Measurements from ENCODE around the gene DIS3L2.
"Not testable (repeated sequence)": the region's sequence is repeated elsewhere in the genome, so short reads cannot be mapped to it uniquely, and the experiment has no call there.

The DIS3L2 gene

DNA sequence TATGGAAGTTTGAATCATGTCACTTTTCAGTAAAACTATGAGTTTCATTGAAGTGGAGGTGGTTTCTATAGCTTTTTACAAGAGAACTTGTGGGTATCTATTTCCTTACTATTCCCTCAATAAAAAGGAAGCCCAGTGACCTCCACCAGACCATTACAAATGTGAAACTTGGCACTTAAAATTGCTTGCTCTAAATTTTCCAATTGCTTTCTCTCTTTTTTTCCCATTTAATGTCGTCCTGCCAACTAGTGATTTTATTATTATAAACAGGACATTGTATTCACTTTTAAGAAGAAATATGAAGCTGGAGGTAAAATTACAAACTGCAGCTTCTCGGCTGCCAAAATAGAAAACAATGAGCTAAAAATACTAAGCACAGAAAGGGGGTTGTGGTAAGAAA lies 208.9 kb downstream of the DIS3L2 start:
- no peak for DNase-seq (ENCODE audit: low read depth in 2 of 3, low spot score in 2 of 3)

DNA sequence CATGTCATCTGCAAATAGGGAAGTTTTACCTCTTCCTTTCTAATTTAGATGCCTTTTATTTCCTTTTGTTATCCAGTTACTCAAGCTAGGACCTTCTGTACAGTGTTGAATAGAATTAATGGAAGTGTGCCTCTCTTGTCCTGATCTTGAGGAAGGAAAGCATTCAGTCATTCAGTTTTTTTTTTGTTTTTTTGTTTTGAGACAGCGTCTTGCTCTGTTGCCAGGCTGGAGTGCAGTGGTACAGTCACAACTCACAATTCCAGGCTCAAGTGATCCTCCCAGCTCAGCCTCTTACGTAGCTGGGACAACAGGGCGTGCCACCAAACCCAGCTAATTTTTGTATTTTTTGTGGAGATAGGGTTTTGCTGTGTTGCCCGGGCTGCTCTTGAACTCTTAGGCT lies 213.1 kb downstream of the DIS3L2 start:
- no peak for DNase-seq (ENCODE audit: low read depth in 2 of 3, low spot score in 2 of 3)

GRCh38 chr2:232176587-232176986 lies 215.1 kb downstream of the DIS3L2 start:
- not testable (repeated sequence) for DNase-seq (ENCODE audit: low read depth in 2 of 3, low spot score in 2 of 3)

DNA sequence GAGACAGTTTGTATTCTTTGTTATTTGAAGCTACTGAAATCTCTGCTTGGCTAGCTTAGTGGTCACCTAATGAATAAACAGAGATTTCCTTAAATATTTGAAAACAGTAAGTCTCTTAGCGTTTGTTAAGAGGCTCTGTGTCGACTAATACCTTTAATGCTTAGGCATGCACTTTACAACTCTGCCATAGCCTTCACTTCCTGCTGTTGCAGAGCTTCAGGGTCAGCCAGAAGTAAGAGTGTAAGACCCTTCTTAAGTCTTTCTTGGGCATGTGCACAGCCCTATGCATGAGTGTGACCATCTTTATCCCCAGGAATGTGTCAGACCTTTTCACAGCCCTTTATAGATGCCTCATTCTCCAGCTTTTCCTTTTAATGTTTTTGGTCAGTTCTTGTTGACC lies 221.8 kb downstream of the DIS3L2 start:
- no peak for DNase-seq (ENCODE audit: low read depth in 2 of 3, low spot score in 2 of 3)

DNA sequence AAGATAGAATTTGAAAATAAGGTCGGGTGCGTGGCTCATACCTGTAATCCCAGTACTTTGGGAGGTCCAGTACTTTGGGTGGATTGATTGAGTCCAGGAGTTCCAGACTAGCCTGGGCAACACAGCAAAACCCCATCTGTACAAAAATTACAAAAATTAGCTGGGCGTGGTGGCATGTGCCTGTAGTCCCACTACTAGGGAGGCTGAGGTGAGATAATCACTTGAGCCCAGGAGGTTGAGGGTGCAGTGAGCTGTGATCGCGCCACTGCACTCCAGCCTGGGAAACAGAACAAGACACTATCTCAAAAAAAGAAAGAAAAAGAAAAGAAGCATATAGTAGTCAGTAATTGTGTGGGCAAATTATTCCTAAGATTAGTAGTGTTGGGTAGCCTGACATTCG lies 222.8 kb downstream of the DIS3L2 start:
- DNase-seq (ENCODE audit: low read depth in 2 of 3, low spot score in 2 of 3) = no peak

DNA sequence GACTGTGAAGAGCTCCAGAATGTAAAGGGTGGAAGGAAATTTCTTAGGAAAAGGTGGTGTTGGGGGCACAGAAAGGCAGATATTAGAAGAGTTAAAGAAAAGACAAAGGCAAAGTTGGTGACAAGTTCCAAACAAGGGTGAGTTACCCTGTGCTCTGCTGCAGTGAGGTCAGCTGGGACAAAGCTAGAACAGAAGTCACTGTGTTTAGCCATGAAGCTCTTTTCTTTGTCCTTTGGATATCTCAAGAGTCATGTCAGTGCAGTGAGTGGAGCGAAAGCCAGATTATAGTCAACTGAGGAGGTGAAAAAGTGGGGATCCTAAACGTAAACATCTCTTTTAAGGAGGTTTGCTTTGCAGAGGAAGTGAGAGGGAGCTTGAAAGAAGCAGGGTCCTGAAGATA lies 229.3 kb downstream of the DIS3L2 start:
- no peak for DNase-seq (ENCODE audit: low read depth in 2 of 3, low spot score in 2 of 3)

DNA sequence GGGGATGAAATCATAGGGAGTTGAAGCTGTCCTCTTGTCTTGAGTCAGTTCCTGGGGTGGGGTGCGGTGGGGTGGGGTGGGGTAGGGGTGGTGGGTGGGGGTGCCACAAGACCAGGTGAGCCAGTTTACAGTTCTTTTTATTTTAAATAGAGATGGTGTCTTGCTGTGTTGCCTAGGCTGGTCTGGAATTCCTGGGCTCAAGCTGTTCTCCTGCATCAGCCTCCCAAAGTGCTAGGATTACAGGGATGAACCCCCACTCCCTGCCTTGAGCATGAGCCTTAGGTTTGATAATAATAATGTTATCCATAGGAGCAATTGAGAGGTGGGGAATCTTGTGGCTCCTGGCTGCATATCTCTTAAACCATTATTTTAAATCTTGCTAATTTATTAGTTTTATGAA lies 234.0 kb downstream of the DIS3L2 start:
- DNase-seq (ENCODE audit: low read depth in 2 of 3, low spot score in 2 of 3) = no peak

DNA sequence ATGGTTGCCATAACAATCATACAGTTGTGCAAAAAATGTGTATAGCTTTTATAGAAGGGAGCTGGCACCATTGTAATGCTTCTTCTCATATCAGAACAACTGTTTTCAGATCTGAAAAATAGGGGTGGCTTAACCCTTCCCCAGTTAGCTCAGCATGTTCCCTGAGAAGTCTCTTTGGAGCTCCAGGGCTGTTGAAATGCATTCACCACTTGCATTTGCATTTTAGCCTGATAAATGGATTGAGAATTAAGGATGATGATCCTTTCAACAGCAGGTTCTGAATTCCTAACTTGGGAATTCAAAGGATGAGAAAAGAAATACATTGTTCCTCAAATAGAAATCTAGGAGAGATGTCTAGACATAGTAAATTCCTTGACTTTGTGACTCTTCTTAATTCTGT lies 235.3 kb downstream of the DIS3L2 start:
- DNase-seq (ENCODE audit: low read depth in 2 of 3, low spot score in 2 of 3) = no peak

- DNase-seq (ENCODE audit: low read depth in 2 of 3, low spot score in 2 of 3) = no peak
Measured at GRCh38 chr2:232200195-232200594, 238.7 kb downstream of the DIS3L2 start.

DNA sequence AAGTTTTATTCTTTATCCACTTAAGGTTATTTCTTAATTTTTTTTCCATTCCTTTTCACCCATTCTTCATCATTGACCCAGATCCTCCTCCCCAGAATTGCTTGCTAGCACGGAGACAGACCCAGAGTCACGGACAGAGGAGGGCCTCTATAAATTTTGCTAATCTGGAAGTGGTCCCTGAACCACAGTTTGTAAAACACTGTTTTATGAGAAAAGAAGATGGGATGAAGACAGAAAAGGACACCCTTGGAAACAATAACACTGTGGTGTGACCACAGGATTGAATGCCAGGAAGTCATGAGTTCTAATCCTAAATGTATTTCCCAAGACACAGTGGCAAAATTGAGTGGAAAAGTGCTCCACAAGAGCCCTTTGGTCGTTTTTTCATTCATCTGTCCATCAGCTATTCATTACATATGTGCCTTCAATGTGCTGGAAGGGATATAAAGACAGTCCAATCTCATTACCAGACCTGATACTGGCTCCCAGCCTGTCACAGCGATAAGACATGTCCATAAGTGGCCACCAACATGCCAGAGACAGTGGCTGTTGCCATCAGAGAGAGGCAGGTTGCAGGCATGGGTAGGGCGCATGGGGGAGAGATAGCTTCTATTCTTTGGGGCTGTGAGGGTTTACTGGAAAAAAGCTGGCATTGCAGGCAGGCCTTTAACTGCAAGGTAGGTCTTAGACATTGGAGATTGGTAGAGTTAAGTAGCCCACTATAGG lies 241.8 kb downstream of the DIS3L2 start:
- no peak for DNase-seq (ENCODE audit: low read depth in 2 of 3, low spot score in 2 of 3)

DNA sequence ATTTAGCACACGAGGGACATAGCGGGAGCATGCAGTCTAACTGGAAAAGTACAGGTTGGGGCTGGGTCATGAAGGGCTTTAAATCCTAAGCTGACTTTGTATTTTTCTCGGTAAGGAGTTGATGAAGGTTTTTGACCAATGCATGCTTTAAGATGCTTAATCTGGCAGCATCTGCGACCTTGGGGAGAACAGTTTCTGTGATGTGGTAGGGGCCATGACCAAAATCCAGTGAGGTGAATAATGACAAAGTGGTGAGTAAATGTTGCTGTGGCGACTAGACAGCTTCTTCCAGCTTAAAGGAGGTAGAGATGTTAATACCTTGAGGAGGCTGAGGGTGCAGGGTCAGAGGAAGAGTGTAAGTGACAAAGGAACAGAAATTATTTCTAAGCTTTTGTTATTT lies 242.4 kb downstream of the DIS3L2 start:
- no peak for DNase-seq (ENCODE audit: low read depth in 2 of 3, low spot score in 2 of 3)

DNA sequence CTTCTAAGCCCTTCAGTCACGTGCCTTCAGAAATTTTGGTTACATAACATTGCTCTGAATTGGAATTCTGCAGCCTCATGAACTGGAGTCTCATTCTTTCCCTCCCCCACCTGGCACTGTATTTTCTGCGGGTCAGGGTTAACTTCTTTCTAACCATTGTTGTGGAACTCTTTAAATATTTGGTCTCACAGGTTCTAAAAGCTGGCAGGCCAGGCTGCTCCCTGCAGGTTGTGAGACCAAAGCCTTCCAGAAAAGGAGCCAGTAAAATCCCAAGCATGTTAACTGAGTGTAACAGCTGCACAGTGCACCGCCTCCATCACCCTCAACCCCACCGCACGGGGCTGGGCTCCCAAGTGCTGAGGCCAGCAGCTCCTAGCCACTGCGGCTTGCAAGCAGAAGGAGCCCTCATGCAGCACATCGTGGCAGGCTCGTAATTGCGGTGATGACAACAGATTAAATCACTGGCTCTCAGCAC lies 243.0 kb downstream of the DIS3L2 start:
- no peak for DNase-seq (ENCODE audit: low read depth in 2 of 3, low spot score in 2 of 3)

DNA sequence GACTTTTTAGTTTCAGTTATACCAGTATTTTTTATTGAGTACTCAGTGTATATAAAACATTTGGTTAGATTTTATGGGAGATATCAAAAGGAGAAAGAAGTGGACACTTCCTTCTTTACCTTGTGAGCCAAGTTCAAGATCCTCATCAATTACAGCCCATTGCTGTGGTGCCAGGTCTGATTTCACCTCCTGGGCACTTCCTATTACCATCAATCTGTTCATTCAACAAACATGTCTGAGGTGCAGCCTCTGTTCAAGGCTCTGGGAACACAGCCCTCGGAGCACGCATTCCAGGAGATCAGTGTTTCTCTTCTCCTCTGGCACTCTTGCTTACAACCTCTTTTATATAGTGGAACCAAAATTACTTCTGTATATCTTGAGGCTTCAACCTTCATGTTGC lies 245.7 kb downstream of the DIS3L2 start:
- no peak for DNase-seq (ENCODE audit: low read depth in 2 of 3, low spot score in 2 of 3)

DNA sequence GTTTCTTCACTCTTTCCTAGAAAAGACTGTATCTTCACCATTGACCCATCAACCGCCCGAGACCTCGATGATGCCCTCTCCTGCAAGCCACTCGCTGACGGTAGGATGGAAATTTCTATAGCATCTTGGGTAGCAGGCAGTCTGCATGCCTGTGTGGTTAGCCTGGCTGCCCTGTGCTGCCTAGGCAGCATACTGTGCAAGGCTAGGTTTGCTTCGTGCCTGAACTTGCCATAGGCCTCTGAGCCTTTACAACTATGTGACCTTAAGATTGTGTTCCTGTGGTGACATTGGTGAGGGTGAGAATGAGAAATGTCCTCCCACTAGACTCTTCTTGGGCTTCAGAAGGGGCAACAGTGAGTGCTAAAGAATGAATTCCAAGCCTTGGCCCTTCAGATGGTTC lies 248.8 kb downstream of the DIS3L2 start:
- no peak for DNase-seq (ENCODE audit: low read depth in 2 of 3, low spot score in 2 of 3)

DNA sequence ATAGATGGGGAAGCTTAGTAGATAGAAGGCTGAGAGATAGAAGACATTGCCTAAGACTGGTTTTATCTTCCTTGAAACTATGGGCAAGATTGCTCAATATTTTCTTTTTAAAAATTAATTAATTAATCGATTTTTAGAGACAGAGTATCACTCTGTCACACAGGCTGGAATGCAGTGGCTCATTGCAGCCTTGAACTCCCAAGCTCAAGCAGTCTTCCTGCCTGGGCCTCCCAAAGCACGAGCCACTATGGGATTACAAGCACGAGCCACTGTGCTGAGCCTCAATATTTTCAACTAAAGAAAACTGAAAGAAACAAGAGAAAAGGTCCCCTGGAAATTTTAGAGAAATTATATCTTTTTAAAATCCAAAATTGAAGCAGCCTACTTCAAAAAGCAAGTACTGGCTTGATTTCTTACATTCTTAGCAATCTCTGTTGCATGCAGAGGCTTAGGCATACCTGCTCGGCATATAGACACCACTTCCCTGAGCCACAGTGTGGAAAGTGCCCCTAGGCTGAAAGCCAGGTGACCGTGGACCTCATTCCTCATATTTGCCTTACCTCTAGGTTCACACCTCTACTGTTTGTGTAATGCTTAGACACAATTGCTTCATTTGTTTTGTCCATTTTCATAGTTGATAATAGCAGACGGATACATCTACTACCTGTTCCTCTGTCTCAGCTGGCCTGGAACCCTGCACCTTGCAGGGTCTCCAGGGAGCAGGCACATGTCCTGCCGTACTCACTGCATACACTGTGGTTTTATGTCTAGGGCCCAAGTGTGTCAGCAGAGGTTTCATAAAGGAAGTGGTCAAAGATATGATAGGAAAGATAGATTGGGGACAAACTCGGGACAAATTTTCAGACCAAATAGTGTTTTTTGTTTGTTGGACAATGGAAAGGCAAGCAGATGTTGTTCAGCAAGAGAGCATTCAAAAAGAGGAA lies 250.5 kb downstream of the DIS3L2 start:
- no peak for DNase-seq (ENCODE audit: low read depth in 2 of 3, low spot score in 2 of 3)

DNA sequence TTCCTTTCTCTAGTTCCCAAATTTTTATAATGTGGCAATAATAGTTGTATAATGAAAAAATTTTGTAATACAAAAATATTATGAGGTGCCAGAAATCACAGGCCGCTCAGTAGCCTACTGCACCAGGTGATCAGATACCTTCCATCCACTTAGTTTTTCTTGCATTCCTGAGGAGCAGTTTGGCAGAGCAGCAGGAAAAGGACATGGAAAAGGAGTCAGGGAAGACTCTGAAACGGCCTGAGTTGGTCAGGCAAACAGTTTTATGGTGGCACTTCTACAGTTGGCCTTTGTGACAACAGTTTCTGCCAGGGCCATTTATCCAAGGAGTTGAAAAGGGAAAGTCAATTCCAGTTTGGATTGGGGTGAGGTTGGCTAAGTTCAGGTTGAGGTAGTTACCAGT lies 251.7 kb downstream of the DIS3L2 start:
- no peak for DNase-seq (ENCODE audit: low read depth in 2 of 3, low spot score in 2 of 3)

GRCh38 chr2:232214053-232214452 lies 252.5 kb downstream of the DIS3L2 start:
- DNase-seq (ENCODE audit: low read depth in 2 of 3, low spot score in 2 of 3) = no peak

DNA sequence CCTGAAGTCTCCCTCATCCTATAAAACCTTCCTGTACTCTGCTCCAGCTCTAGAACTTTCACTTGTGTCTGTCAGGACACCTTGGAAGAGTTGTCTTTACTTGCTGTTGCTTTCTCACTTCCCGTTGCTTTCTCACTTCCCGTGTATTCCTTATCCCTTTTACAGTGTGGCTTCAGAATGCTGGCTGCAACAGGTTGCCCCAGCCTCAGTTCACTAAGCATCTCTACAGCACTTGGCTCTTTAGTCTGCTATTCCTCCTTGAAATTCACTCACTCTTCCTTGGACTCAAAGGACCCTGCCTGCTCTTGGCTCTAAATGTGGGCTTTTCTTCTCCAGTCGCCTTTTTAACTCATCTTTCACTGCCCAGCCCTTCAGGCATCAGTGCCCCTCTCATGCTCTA lies 254.5 kb downstream of the DIS3L2 start:
- DNase-seq (ENCODE audit: low read depth in 2 of 3, low spot score in 2 of 3) = no peak

DNA sequence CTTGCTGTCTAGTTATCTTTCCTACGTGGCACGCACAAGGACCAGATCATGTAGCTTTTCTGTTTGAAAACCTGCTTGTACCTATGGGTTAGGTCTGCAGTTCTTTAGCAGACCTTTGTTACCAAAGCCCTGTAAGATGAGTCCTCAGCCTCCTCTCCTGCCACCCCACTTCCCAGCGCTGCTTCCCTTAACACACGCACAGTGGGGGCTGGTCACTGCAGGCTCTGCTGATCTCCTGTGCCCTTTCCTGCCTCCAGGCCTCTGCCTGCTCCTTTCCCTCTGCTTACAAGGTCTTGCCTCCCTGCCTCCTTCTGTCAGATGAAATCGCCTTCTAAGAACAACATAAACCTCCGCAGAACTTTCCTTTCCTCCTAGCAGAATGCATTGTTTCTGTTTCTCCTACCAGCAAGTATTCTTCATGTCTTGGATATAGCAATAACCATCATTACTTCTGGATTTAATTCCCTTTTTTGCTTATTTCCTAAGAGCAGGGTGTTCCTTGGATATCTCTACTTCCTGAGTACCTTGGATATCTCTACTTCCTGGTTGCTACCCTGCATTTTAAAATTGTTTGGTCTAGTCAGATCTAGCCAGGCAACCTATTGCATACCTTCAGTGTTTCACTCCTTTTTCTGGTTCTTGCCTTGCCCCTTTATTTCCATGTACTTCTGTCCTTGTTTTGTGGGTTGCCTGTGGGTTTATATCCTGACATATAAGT lies 257.4 kb downstream of the DIS3L2 start:
- no peak for DNase-seq (ENCODE audit: low read depth in 2 of 3, low spot score in 2 of 3)

- no peak for DNase-seq (ENCODE audit: low read depth in 2 of 3, low spot score in 2 of 3)
Measured at GRCh38 chr2:232219496-232219870, 258.0 kb downstream of the DIS3L2 start.

DNA sequence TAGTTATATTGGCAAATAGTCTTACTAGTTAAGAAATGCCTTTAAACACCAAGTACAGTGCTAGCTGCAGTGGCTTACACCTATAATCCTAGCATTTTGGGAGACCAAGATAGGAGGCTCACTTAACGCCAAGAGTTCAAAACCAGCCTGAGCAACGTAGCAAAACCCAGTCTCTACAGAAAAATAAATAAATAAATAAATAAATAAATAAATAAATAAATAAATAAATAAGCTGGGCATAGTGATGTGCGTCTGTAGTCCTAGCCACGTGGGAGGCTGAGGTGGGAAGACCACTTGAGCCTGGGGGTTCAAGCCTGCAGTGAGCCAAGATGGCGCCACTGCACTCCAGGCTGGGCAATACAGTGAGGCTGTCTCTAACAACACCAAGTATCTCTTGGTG lies 258.4 kb downstream of the DIS3L2 start:
- DNase-seq (ENCODE audit: low read depth in 2 of 3, low spot score in 2 of 3) = no peak

DNA sequence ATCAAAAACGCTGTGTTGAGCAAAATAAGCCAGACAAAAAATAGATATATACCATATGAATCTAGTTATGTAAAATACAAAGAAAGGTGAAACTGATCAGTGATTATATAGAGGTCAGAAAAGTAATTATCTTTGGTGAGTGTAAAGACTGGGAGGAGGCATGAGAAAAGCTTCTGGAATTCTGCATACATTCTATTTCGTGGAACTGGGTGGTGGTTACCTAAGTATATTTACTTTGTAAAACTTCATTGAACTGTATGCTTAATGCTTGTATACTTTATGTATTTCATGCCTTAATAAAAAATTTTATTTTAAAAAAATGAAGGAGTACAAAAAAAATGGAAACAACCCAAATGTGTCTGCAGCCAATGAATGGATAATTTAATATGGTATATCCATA lies 263.9 kb downstream of the DIS3L2 start:
- no peak for DNase-seq (ENCODE audit: low read depth in 2 of 3, low spot score in 2 of 3)

All from activated CD8-positive, alpha-beta memory T cell treated with anti-CD3 and anti-CD28 coated beads for 48 hours (primary cell).